IMR-90 (cell line): ENCODE measurements around the gene NCKAP5. TPM values are rescaled to one million over a fixed set of nuclear protein-coding genes. Genes with fewer than 3 reads are reported as not detected.

Experiments used
- ATAC-seq: fragments of 200-7000 bp; cut with Tn5 transposase; 2 replicates; pipeline ENCODE4 v1.9.1; 2020; ENCODE audit warnings: low read depth, mild to moderate bottlenecking, moderate library complexity
- BruUV-seq: library from RNA; stranded (reverse); fragments of 400-500 nt; replicated peaks from 2 replicates; lab custom pipeline; 2021; lab: Mats Ljungman, UMichigan
- CTCF ChIA-PET: fragments of 300-600 bp; formaldehyde crosslinking; extraction: SDS; loops from one replicate; lab custom pipeline; 2021; ENCODE audit warnings: antibody characterized with exemption; lab: Yijun Ruan, JAX
- POLR2A ChIA-PET: fragments of 300-600 bp; sonication (Branson Sonifier 250); formaldehyde crosslinking; loops from one replicate; lab custom pipeline; 2022; ENCODE audit warnings: antibody characterized with exemption; ENCODE audit not compliant: unreplicated experiment; lab: Charles Lee
- DNase-seq: peaks from one replicate; pipeline ENCODE4 v3.0.0; 2013
- H2AFZ ChIP-seq: replicated peaks from 2 replicates; pipeline ENCODE3; 2013; ENCODE audit warnings: low read length, mild to moderate bottlenecking; ENCODE audit not compliant: poor library complexity
- H2AK5ac ChIP-seq: 2 replicates; pipeline ENCODE4 v1.6.1; 2013; ENCODE audit warnings: low read depth, low read length, inconsistent platforms
- H2AK9ac ChIP-seq: replicated peaks from 2 replicates; pipeline ENCODE3; 2013; ENCODE audit warnings: mild to moderate bottlenecking, low read depth, low read length, moderate library complexity; ENCODE audit not compliant: poor library complexity
- H2BK120ac ChIP-seq: 2 replicates; pipeline ENCODE4 v1.6.1; 2013; ENCODE audit warnings: low read depth, low read length, inconsistent platforms
- H2BK15ac ChIP-seq: 3 replicates; pipeline ENCODE4 v1.6.1; 2013; ENCODE audit warnings: low read depth, low read length, inconsistent platforms
- H2BK20ac ChIP-seq: 2 replicates; pipeline ENCODE4 v1.6.1; 2013; ENCODE audit warnings: low read depth, mild to moderate bottlenecking, inconsistent platforms, low read length, moderate library complexity
- H2BK5ac ChIP-seq: 2 replicates; pipeline ENCODE4 v1.6.1; 2013; ENCODE audit warnings: mild to moderate bottlenecking, low read depth, low read length, inconsistent platforms; ENCODE audit not compliant: poor library complexity, severe bottlenecking
- H3K14ac ChIP-seq: replicated peaks from 2 replicates; pipeline ENCODE4 v1.6.1; 2013; ENCODE audit warnings: low read depth, low read length, inconsistent platforms
- H3K18ac ChIP-seq: 2 replicates; pipeline ENCODE4 v1.6.1; 2013; ENCODE audit warnings: low read depth, low read length, control low read depth
- H3K23ac ChIP-seq: 2 replicates; pipeline ENCODE4 v1.6.1; 2013; ENCODE audit warnings: low read depth, low read length, inconsistent platforms
- H3K27ac ChIP-seq: 2 replicates; pipeline ENCODE4 v1.5.1; 2013; ENCODE audit warnings: mild to moderate bottlenecking, control low read depth, low read length; ENCODE audit not compliant: insufficient read depth
- H3K27me3 ChIP-seq: 2 replicates; pipeline ENCODE4 v1.6.1; 2013; ENCODE audit warnings: low read length; ENCODE audit not compliant: control insufficient read depth, insufficient read depth
- H3K36me3 ChIP-seq: 2 replicates; pipeline ENCODE4 v1.6.1; 2013; ENCODE audit warnings: low read length, mixed read lengths; ENCODE audit not compliant: control insufficient read depth, insufficient read depth
- H3K4ac ChIP-seq: 2 replicates; pipeline ENCODE4 v1.6.1; 2013; ENCODE audit warnings: low read depth, low read length, inconsistent platforms
- H3K4me1 ChIP-seq: 2 replicates; pipeline ENCODE4 v1.6.1; 2013; ENCODE audit warnings: low read length, mixed read lengths; ENCODE audit not compliant: control insufficient read depth, insufficient read depth
- H3K4me2 ChIP-seq: 2 replicates; pipeline ENCODE4 v1.6.1; 2013; ENCODE audit warnings: low read depth, mild to moderate bottlenecking, control low read depth, low read length, moderate library complexity
- H3K4me3 ChIP-seq: 2 replicates; pipeline ENCODE4 v1.5.1; 2013; ENCODE audit warnings: low read depth, mild to moderate bottlenecking, control low read depth, low read length, moderate library complexity; ENCODE audit not compliant: insufficient read depth
- H3K56ac ChIP-seq: 2 replicates; pipeline ENCODE4 v1.6.1; 2013; ENCODE audit warnings: low read length, inconsistent platforms; ENCODE audit not compliant: insufficient read depth; ENCODE audit errors: extremely low read depth
- H3K79me1 ChIP-seq, 2 experiments: 2 replicates each; pipeline ENCODE4 v1.6.1; 2013; ENCODE audit warnings: low read length in 2 of 2, inconsistent platforms in 1 of 2, low read depth in 1 of 2
- H3K9ac ChIP-seq: 2 replicates; pipeline ENCODE4 v1.6.1; 2013; ENCODE audit warnings: low read depth, low read length, control low read depth
- H3K9me1 ChIP-seq: 2 replicates; pipeline ENCODE4 v1.6.1; 2013; ENCODE audit warnings: low read length, inconsistent platforms; ENCODE audit not compliant: insufficient read depth
- H3K9me3 ChIP-seq: 2 replicates; pipeline ENCODE4 v1.6.1; 2013; ENCODE audit warnings: low read length; ENCODE audit not compliant: control insufficient read depth, insufficient read depth
- H4K20me1 ChIP-seq: 2 replicates; pipeline ENCODE4 v1.6.1; 2013; ENCODE audit warnings: low read length, inconsistent platforms; ENCODE audit not compliant: insufficient read depth
- H4K5ac ChIP-seq: 2 replicates; pipeline ENCODE4 v1.6.1; 2013; ENCODE audit warnings: mild to moderate bottlenecking, low read depth, low read length, control low read depth
- H4K8ac ChIP-seq, 2 experiments: 2 replicates each; pipeline ENCODE4 v1.6.1; 2013; ENCODE audit warnings: low read depth in 2 of 2, low read length in 2 of 2, control low read depth in 1 of 2, inconsistent platforms in 1 of 2
- H4K91ac ChIP-seq: 2 replicates; pipeline ENCODE4 v1.6.1; 2013; ENCODE audit warnings: low read depth, low read length, inconsistent platforms; ENCODE audit not compliant: insufficient read depth
- CHD1 ChIP-seq: IDR thresholded peaks from 2 replicates; pipeline ENCODE4 v1.6.1; 2012; ENCODE audit warnings: low read depth, low read length, improper control_type of control experiment
- FOS ChIP-seq: fragments of 150-350 bp; IDR thresholded peaks from 2 replicates; pipeline ENCODE4 v1.6.1; 2016; ENCODE audit warnings: low read depth, low read length
- NFE2L2 ChIP-seq: fragments of 150-350 bp; IDR thresholded peaks from 2 replicates; pipeline ENCODE4 v1.6.1; 2016; ENCODE audit warnings: low read depth, mild to moderate bottlenecking, low read length
- POLR2A ChIP-seq: IDR thresholded peaks from 2 replicates; pipeline ENCODE4 v1.6.1; 2012; ENCODE audit warnings: mild to moderate bottlenecking, low read depth, low read length
- RFX5 ChIP-seq: IDR thresholded peaks from 2 replicates; pipeline ENCODE4 v1.8.0; 2012; ENCODE audit warnings: low read depth, mild to moderate bottlenecking, low read length, moderate library complexity
- SMC3 ChIP-seq: fragments of 150-350 bp; IDR thresholded peaks from 2 replicates; pipeline ENCODE4 v1.6.1; 2016; ENCODE audit warnings: low read depth, mild to moderate bottlenecking, antibody characterized with exemption, low read length, moderate library complexity
- WGBS, 2 experiments: methylation state at CpG; one replicate each; pipeline versions ENCODE4 v1.1.5 to v1.1.7; 2013; ENCODE audit warnings: missing lambda C conversion rate in 2 of 2; ENCODE audit not compliant: insufficient read length in 1 of 2; ENCODE audit errors: extremely low coverage in 2 of 2; 5-methylcytosine and 5-hydroxymethylcytosine counted together
- dilution Hi-C: fragments of 300-500 bp; cut with HindIII; formaldehyde crosslinking; loops from one replicate; pipeline ENCODE4 v1.14.3; 2018; ENCODE audit warnings: low sequenced_read_pairs; ENCODE audit not compliant: unreplicated experiment
- in situ Hi-C: fragments of 300-500 bp; cut with MboI; formaldehyde crosslinking; loops from 3 replicates; pipeline ENCODE4 v1.14.3; 2019; ENCODE audit warnings: low sequenced_read_pairs, inconsistent platforms, mixed read lengths
- intact Hi-C: fragments of 100-400 bp; cut with micrococcal nuclease; formaldehyde crosslinking; loops from 2 replicates; pipeline ENCODE4 v1.10.0; 2022
- polyA plus RNA-seq, 3 experiments: library from polyadenylated mRNA; depleted of rRNA; stranded (reverse); fragments of >200 nt; gene quantifications; 2 replicates each; pipeline ENCODE4 v1.2.3, GENCODE V29; 2012; ENCODE audit warnings: low replicate concordance in 1 of 3
- total RNA-seq: library from RNA; depleted of rRNA; stranded (reverse); fragments of >200 nt; gene quantifications from 2 replicates; pipeline ENCODE4 v1.2.3, GENCODE V29; 2012

The NCKAP5 gene
- total and polyA plus RNA-seq, 2 of the 4 experiments (the other 2 are of a cell fraction) = 2.7 to 3.9 TPM

DNA sequence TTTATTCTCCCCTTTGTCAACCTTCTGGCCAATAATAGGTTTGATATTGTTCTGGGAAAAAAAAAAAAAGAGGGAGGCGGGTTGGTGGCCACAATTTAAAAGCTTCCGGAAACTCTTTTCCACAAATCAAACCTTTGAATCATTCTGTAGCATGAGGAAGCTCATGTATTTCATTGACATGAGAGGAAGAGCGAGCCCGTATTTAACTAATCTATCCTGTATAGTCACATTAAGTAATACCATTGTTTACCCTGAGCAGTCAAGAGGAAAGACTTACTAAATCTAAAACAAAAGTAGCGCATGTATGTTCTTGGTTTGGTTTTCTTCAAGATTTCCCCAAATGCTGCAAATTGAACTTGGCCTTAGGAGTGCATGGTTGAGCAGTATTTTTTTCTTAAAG is 120.1 kb downstream of the NCKAP5 start:
- no peak overlapping the region for H3K56ac ChIP-seq
- H3K18ac ChIP-seq = no peak overlapping the region
- H2BK15ac ChIP-seq = no peak overlapping the region
- no peaks in the 10 kb centered on the region for H3K9me3 ChIP-seq
- H2AK9ac ChIP-seq = no peak overlapping the region
- CTCF ChIA-PET = no interaction called here
- H2BK120ac ChIP-seq = no peak overlapping the region
- no peaks in the 10 kb centered on the region for H3K27me3 ChIP-seq
- no peak overlapping the region for H4K91ac ChIP-seq
- no peak overlapping the region for H3K4me2 ChIP-seq
- TF ChIP-seq POLR2A = no peak
- TF ChIP-seq NFE2L2 = no peak
- TF ChIP-seq FOS = no peak
- TF ChIP-seq SMC3 = no peak
- no peak for TF ChIP-seq RFX5
- TF ChIP-seq CHD1 = no peak
- ATAC-seq (no peak), DNase-seq (no peak)
- H3K9ac ChIP-seq = no peak overlapping the region
- intact Hi-C loops (no loop called here), dilution Hi-C loops (no loop called here), in situ Hi-C loops (no loop called here)
- H3K4ac ChIP-seq = no peak overlapping the region
- no peak overlapping the region for H2BK5ac ChIP-seq
- no TSS peak for BruUV-seq
- peaks cover 2% of the 10 kb centered on the region; the same call in 1 of the 2 replicates for H3K4me1 ChIP-seq
- H3K9me1 ChIP-seq = no peaks in the 10 kb centered on the region; the same call in 1 of the 2 replicates
- H2BK20ac ChIP-seq = no peak overlapping the region
- no peak overlapping the region for H3K14ac ChIP-seq
- no peaks in the 10 kb centered on the region for H4K20me1 ChIP-seq
- H4K8ac ChIP-seq = no peak overlapping the region
- H2AK5ac ChIP-seq = no peak overlapping the region
- POLR2A ChIA-PET = no interaction called here
- no peak overlapping the region for H3K23ac ChIP-seq
- H4K5ac ChIP-seq = no peak overlapping the region
- no peak overlapping the region for H3K4me3 ChIP-seq
- no CpG with 5 or more reads among the region's 5 CpGs for WGBS, 2 experiments
- peaks cover 0 to 4% of the 10 kb centered on the region in 2 experiments; a peak in 1 of 4 replicates for H3K79me1 ChIP-seq
- no peak overlapping the region for H3K27ac ChIP-seq
- H2AFZ ChIP-seq = no peak overlapping the region
- no peaks in the 10 kb centered on the region for H3K36me3 ChIP-seq
